NCI-H2171 (cell line): ENCODE data around the gene PCBP3.
"Not testable (repeated sequence)": the region's sequence is repeated elsewhere in the genome, so short reads cannot be mapped to it uniquely, and the experiment has no call there.

Experiments used
- DNase-seq: peaks from one replicate; lab custom pipeline; 2025; lab: John Stamatoyannopoulos, UW

The PCBP3 gene

GRCh38 chr21:45965084-45965809, 321.7 kb downstream of the PCBP3 start:
- DNase-seq: no peak

- DNase-seq: no peak
Measured at GRCh38 chr21:45966791-45967394, 323.4 kb downstream of the PCBP3 start.

- no peak for DNase-seq
Measured at GRCh38 chr21:45969921-45970673, 326.6 kb downstream of the PCBP3 start.

- DNase-seq: no peak
Measured at GRCh38 chr21:45970674-45971615, 327.4 kb downstream of the PCBP3 start.

GRCh38 chr21:45971616-45972352, 328.3 kb downstream of the PCBP3 start:
- DNase-seq: no peak

- DNase-seq: no peak
Measured at GRCh38 chr21:45972353-45972715, 328.8 kb downstream of the PCBP3 start.

GRCh38 chr21:45972716-45973474, 329.4 kb downstream of the PCBP3 start:
- DNase-seq: peak; percentile 87

GRCh38 chr21:45973475-45974072, 330.0 kb downstream of the PCBP3 start:
- DNase-seq: peak; percentile 85

- DNase-seq: no peak
Measured at GRCh38 chr21:45974073-45975019, 330.8 kb downstream of the PCBP3 start.

GRCh38 chr21:45975020-45975666, 331.6 kb downstream of the PCBP3 start:
- DNase-seq: no peak

GRCh38 chr21:45975667-45976409, 332.3 kb downstream of the PCBP3 start:
- not testable (repeated sequence) for DNase-seq

- DNase-seq: no peak
Measured at GRCh38 chr21:45976701-45977311, 333.3 kb downstream of the PCBP3 start.

GRCh38 chr21:45977396-45977795, 333.9 kb downstream of the PCBP3 start:
- no peak for DNase-seq

GRCh38 chr21:45979141-45979631, 335.7 kb downstream of the PCBP3 start:
- DNase-seq: no peak

GRCh38 chr21:45979651-45980050, 336.1 kb downstream of the PCBP3 start:
- no peak for DNase-seq

- DNase-seq: no peak
Measured at GRCh38 chr21:45980271-45980670, 336.7 kb downstream of the PCBP3 start.

- no peak for DNase-seq
Measured at GRCh38 chr21:45980697-45981096, 337.2 kb downstream of the PCBP3 start.
